CMK (cell line): Measurements from ENCODE around the gene TNS4.
A peak's percentile ranks its signal among the peaks of the same experiment; 100 is the strongest.

ENCODE experiments used
- DNase-seq: peaks from one replicate; pipeline ENCODE4 v3.0.0-alpha.2; 2010; ENCODE audit warnings: low read depth

Gene TNS4

GRCh38 chr17:40456396-40456951 lies 44.9 kb downstream of the TNS4 start:
- no peak for DNase-seq

DNA sequence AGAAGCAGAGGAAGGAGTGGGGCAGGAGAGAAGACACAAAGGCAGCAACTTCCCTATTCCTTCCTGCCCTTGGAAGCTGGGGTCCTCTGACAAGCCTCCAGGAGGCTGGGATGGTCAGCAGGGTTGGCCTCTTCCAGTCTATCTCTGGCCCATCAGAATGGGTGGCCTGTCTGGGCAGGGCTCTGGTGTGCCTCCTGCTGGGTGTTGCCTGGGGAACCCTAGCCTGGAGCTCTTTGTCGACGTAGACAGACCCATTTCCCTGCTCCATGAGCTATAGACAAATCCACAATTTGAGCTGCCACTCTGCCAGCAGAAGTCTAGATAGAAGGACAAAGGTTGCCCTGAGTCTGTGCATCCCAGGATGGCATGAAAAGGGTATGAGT lies 46.8 kb downstream of the TNS4 start:
- DNase-seq: no peak

- DNase-seq: no peak
Observed at GRCh38 chr17:40453881-40454612, 47.4 kb downstream of the TNS4 start.

DNA sequence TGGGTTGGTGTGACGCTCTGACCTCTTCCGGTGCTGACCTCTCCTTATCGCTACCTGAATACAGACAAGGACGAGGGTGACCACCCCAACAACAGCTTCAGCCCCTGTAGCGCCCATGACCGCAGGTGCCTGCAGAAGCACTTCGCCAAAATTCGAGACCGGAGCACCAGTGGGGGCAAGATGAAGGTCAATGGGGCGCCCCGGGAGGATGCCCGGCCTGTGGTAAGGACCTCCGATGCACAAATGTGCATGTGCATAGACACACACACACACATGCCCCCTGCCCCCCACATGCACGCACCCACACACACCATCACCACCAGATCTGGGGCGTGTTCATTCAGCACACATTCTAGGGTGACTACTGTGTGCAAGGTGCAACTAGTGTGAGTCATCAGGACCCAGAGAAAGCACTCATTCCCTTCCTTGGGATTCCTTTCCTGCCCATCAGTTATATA lies 48.5 kb downstream of the TNS4 start:
- no peak for DNase-seq

- DNase-seq: no peak
Observed at GRCh38 chr17:40452216-40452787, 49.1 kb downstream of the TNS4 start.

- no peak for DNase-seq
Observed at GRCh38 chr17:40451420-40451819, 50.0 kb downstream of the TNS4 start.

DNA sequence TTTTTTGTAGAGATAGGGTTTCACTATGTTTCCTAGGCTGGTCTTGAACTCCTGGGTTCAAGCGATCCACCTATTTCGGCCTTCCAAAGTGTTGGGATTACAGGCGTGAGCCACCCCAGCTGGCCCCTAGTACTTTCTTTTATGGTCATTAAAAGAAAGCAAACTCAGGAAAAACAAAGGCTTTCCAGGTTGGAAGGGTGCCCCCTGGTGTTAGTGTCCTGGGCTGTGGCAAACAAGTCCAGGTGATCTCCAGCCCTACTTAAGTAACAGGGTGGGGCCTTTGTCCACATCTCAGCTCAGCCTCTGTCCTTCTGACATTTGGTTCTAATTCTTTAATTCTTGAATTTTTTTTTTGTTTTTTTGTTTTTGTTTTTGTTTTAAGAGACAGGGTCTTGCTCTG lies 51.2 kb downstream of the TNS4 start:
- DNase-seq: no peak

DNA sequence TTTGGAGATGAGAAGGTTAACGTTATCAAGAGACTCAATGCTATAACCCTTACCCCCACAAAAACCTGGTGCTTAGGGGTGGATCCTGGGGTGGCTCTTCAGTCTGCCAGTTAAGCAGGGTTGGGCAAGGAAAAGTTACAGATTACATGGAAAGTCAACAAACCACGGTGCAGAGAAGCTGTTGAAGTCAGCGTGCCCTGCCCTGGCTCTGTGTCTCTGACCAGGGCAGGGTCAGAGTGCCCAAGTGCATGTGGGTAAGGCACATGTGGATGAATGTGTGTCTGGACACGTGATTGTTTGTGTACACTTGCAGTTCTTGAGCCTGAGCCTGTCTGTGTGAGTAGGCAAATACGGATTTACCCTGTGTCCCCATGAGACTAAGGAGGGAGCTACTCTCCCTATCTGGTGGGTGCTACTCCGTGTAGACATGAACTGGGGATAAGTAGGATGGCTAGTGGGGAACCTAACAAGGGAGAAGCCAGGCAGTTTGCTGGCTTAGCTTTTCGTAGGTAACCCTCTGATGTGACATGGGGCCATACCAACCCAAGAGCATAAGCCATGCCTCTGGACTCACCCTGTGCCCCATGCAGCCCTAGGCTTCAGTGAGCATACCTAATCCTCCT lies 52.7 kb downstream of the TNS4 start:
- DNase-seq: no peak

- DNase-seq: no peak
Observed at GRCh38 chr17:40448213-40448638, 53.2 kb downstream of the TNS4 start.

DNA sequence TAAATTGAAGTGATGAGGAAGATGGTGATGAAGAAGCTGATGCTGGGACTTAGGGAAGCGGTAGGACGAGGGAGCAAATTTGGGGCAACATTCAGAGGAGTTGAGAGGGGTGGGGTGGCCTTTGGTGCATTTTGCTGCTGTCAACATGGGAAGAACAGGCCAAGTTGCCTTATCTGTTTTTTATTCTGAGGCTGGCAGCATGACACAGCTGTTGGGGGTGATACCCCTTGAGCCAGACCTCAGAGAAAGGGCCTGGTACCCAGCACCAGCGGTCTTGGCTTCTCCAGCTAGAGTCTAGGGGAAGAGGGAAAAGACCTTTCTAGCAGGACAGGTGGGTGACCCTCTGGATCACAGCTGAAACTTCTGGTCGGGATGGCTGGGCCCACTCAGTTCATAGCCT lies 53.6 kb downstream of the TNS4 start:
- no peak for DNase-seq

DNA sequence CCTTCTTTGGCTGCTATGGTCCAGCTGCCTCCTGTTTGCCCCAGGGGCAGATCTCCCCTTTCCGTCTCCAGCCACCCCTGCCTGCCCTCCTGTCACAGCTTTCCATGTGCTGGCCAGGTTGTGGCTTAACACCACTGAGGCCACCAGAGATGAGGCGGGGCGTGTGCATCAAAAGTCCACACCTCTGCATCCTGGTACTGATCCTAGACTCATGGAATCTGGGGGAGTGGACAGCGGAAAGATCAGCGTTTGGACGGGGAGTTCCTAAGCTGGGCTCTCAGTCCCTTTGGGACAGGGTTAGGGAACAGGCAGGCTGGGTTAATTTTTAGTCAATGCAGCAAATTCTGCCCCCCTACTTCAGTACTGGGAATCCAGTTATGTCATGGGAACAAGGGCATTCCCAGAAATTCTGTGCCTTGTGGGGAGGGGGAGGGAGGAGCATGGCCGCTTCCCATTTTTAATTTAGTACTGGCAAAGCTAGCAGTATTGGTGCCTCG lies 54.2 kb downstream of the TNS4 start:
- DNase-seq: no peak

DNA sequence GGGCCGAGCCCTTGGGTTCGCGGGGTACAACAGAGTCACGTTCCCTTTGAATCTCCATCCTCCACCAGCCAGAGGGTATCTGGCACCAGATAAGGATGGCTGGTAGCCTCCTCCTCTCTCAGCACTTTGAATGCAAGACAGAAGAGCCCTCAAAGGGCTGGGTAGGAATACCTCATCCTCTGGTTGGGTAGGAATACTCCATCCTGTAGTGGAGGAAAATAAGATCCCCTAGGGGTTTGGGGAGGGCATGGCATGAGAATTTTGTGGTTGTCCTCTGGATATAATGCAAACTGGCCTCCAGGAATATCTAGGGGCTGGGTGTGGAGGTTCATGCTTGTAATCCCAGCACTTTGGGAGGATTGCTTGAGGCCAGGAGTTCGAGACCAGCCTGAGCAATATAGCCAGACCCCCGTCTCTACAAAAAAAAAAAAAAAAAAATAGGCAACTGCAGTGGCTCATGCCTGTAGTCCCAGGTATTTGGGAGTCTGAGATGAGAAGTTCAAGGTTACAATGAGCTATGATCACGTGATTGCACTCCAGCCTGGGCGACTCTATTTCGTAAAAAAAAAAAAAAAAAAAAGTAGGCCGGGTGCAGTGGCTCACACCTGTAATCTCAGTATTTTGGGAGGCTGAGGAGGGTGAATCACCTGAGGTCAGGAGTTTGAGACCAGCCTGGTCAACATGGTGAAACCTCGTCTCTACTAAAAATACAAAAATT lies 55.5 kb downstream of the TNS4 start:
- no peak for DNase-seq

GRCh38 chr17:40443988-40444899 lies 57.2 kb downstream of the TNS4 start:
- DNase-seq: no peak

- DNase-seq: no peak
Observed at GRCh38 chr17:40443196-40443987, 58.0 kb downstream of the TNS4 start, which contains the start of gene IGFBP4. Gene IGFBP4 (plus strand): TSS chr17:40443450. CDS start chr17:40443736, 286 bp downstream.

DNA sequence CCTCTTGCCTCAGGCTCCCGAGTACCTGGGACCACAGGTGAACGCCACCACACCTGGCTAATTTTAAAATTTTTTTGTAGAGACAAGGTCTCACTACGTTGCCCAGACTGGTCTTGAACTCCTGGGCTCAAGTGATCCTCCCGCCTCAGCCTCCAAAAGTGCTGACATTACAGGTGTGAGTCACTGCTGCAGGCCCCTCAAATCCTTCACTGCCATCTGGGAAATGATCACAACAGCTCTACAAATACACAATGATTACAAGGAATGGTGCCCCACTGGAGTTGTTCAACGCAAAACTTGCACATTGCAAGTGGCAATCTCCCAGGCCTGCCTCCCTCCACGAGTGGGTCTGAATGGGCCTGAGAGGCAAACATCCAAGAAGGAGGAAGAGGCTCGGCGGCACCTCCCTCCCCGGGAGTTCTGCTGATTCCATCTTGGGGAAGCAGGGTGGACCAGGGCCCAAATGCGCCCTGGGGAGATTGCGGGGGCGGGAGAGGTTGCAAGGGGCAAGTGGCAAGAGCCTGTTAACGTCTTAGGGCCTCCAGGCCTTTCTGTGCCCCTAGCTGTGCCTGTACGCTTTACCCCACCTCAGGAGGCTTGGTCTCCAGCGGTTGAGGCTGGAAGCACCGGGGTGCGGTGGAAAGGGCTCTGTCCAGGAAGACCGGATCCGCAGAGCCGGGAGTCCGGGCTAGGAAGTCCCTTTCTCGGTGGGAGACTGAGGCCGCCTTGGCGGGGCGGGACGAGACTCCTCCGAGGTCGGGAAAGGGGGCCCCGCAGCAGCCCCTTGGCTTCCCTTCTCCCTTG lies 58.8 kb downstream of the TNS4 start:
- DNase-seq: no peak

- no peak for DNase-seq
Observed at GRCh38 chr17:40440166-40440565, 61.3 kb downstream of the TNS4 start.

GRCh38 chr17:40437095-40437732 lies 64.2 kb downstream of the TNS4 start:
- DNase-seq: peak; percentile 73

DNA sequence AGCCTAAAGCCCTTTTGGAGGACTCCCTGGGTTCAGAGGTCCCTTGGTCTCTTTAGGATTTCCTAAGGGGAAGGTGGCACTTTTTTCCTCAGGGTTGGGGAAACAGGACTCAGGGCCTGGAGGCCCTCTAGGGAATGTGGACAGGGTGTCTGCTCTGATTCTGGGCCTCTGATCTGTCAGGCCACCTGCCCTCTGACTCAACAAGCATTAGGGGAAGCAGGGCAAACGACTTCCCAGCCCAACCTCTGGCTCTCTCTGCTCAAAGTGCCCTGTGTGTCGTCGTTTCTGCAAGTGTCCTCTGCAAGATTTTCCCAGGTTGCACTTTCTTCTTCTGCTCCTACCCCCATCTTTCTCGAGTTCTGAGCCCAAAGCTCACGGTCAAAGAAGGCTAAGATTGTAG lies 64.8 kb downstream of the TNS4 start:
- DNase-seq: no peak
